HG03571 (cell line): ENCODE measurements around the gene MAPT.
"Not testable (repeated sequence)": the region's sequence is repeated elsewhere in the genome, so short reads cannot be mapped to it uniquely, and the experiment has no call there.

ENCODE experiments used
- ATAC-seq: cut with Tn5 transposase; IDR thresholded peaks from one replicate; pipeline ENCODE4 v1.9.1; 2021; ENCODE audit not compliant: unreplicated experiment

MAPT gene

GRCh38 chr17:45949755-45950320 is 55.5 kb downstream of the MAPT start:
- no peak for ATAC-seq

DNA sequence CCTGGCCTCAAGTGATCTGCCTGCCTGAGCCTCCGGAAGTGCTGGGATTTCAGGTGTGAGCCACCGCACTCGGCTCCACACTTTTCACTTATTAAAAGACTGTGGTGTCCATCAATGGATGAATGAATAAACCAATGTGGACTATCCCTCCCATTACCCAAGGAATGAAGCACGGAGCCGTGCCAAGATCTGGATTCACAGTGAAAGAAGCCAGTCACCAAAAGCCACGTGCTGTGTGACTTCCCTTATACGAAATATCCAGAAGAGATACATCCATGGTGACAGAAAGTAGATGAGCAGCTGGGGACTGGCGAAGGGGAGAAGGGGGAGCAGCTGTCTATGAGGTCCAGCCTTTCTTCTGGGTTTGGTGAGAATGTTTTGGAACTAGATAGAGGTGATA is 56.5 kb downstream of the MAPT start:
- no peak for ATAC-seq

- no peak for ATAC-seq
Measured at GRCh38 chr17:45951403-45951802, 57.0 kb downstream of the MAPT start.

- ATAC-seq = no peak
Measured at GRCh38 chr17:45951941-45952340, 57.6 kb downstream of the MAPT start.

DNA sequence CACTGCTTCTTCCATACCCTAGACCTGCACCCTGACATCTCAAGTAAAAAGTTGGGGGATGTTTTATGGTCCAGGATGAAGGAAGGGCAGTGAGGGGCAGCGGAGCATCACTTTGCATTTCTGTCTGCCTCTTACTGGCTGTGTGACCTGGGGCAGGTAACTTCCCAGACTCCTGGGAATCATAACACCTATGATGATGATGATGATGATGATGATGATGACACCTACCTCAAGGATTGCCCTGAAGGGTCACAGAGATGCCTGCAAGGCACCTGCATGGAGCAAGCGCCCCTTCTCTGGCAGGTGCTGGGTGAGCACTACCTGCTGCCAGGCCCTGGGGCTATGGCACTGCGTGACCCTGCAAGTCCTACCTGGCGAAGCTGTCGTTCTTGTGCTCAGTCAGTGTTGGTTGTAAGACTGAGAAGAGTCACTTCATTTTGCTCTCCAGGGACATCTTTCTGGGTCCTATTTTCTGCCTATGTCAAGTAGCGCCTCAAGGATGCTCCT is 58.5 kb downstream of the MAPT start:
- no peak for ATAC-seq

GRCh38 chr17:45953561-45953960 is 59.2 kb downstream of the MAPT start:
- no peak for ATAC-seq

- ATAC-seq = no peak
Measured at GRCh38 chr17:45954914-45955313, 60.6 kb downstream of the MAPT start.

DNA sequence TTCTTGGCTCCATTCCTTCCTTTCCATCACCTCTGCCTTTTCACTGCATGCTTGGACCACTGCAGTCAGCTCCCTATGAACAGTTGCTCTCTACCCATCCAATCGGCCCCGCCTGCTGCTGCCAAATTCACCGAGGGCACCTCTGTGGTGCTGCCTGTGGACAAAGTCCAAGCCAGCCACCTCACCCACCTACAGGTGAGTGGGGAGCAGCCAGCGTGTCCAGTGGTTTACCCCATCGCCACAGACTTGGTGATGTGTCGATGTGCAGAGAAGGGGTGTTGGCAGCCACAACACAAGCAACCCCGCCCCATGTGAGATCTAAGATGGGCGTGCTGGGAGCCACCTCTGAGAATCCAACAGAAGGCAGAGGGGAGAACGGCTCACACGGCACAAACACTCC is 61.0 kb downstream of the MAPT start:
- ATAC-seq = no peak

GRCh38 chr17:45956090-45956489 is 61.7 kb downstream of the MAPT start:
- ATAC-seq = no peak

DNA sequence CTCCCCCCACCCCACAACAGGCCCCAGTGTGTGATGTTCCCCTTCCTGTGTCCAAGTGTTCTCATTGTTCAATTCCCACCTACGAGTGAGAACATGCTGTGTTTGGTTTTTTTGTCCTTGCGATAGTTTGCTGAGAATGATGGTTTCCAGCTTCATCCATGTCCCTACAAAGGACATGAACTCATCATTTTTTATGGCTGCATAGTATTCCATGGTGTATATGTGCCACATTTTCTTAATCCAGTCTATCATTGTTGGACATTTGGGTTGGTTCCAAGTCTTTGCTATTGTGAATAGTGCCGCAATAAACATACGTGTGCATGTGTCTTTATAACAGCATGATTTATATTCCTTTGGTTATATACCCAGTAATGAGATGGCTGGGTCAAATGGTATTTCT is 62.4 kb downstream of the MAPT start:
- ATAC-seq = not testable (repeated sequence)

DNA sequence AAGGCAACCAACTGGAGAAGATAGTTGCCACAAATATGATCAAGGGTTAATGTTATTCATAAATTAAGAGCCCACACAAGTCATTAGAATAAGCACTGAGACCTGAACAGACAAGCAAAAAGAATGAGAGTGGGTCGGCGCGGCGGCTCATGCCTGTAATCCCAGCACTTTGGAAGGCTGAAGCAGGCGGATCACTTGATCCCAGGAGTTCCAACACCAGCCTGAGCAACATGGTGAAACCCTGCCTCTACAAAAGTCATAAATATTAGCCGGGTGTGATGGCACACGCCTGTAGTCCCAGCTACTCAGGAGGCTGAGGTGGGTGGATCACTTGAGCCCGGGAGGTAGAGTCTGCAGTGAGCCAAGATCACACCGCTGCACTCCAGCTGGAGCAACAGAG is 64.0 kb downstream of the MAPT start:
- no peak for ATAC-seq

GRCh38 chr17:45958994-45959665 is 64.8 kb downstream of the MAPT start:
- ATAC-seq = no peak

DNA sequence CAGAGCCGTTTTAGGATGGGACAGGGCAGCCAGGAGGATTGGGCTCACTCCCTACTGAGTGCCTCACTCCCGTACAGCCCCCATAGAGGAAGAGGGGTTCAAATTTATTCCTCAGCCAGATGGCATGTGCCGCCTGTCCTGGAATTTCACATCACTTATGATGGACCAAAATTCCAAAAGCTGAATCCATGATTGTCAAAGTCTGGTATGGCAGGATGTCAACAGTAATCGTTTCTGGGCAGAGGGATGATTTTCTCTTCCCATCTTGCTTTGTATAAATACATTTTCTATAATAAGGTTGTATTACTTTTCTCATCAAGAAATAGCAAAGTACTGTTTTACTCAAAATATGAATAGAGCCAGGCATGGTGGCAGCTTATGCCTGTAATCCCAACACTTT is 66.0 kb downstream of the MAPT start:
- ATAC-seq = no peak

DNA sequence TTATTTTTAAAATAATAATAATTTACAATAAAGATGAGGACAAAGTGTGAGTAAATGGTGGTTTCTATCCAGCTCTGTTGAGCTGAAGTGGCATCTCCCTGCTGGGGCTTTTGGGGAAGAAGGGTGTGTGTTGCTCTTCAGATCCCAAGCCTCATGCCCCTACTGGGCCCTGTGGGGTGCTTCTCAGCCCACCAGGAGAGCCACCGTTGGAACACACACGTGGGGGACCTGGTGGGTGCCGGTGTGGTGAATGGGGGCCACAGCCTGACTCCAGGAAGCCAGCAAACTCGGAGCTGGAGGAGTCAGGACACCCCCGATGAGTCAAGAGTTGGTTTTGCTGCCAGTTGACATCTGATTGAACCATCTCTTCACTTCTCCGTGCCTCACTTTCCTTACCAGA is 66.9 kb downstream of the MAPT start:
- ATAC-seq = no peak

DNA sequence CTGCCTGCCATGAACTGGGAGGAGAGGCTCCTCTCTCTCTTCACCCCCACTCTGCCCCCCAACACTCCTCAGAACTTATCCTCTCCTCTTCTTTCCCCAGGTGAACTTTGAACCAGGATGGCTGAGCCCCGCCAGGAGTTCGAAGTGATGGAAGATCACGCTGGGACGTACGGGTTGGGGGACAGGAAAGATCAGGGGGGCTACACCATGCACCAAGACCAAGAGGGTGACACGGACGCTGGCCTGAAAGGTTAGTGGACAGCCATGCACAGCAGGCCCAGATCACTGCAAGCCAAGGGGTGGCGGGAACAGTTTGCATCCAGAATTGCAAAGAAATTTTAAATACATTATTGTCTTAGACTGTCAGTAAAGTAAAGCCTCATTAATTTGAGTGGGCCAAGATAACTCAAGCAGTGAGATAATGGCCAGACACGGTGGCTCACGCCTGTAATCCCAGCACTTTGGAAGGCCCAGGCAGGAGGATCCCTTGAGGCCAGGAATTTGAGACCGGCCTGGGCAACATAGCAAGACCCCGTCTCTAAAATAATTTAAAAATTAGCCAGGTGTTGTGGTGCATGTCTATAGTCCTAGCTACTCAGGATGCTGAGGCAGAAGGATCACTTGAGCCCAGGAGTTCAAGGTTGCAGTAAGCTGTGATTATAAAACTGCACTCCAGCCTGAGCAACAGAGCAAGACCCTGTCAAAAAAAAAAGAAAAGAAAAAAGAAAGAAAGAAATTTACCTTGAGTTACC is 68.0 kb downstream of the MAPT start:
- ATAC-seq = no peak

- no peak for ATAC-seq
Measured at GRCh38 chr17:45963283-45963682, 68.9 kb downstream of the MAPT start.

- ATAC-seq = no peak
Measured at GRCh38 chr17:45963889-45964288, 69.5 kb downstream of the MAPT start.

DNA sequence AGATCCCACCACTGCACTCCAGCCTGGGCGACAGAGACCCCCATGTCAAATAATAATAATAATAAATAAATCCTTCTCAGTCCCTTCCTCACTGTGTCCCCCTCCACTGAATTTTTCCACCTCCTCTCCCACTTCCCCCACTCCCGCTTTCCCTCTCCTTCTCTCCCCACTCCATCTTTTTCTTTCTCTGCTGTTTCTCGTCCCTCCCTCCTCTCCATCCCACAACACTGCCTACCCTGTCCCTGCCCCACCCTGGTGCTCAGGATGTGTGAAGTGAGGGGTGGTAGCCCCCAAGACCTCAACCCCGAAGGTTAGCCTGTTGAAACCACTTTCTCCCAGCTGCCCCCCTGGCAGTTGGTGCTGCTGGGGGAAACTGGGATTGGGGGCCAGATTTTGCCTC is 70.3 kb downstream of the MAPT start:
- ATAC-seq = no peak

GRCh38 chr17:45965812-45966211 is 71.5 kb downstream of the MAPT start:
- no peak for ATAC-seq

- no peak for ATAC-seq
Measured at GRCh38 chr17:45966606-45967280, 72.4 kb downstream of the MAPT start.

DNA sequence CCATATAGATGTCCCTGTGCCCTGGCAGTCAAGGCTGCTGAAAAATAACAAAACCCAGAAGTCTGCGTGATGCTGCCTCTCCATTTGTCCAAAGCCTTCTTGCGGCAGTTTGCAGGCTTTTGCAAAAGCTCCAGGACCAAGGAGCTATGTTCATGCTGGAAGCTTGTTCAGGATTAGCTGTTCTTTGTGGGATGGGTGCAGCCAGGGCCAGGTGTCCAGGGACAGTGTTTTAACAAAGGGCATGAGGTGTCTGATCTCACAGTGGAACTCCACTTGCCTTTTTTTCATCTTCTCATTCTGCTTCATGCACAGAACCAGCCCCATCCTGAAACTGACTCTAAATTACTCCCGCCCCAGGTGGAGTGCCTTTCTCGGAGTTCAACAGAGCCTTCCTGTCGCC is 73.0 kb downstream of the MAPT start:
- no peak for ATAC-seq

DNA sequence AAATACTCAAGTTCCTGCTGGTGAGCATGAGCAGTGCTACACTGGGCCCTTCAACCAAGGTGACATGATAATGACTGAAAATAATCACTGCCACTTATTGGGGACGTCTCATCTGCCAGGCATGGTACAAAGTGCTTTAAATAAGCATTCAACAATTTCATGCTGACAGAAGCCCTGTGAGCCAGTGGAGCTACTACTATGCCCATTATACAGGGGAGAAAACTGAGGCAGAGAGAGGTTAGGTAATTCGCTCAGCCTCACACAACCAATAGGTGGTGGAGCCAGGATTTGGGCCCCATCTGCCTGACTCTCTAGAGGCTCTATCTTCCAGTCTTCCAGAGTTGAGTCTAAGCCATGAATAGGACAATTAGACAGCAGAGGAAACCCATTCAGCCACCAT is 74.4 kb downstream of the MAPT start:
- ATAC-seq = no peak
